ENCODE measurements around the gene SORCS3. TPM values are rescaled to one million over a fixed set of nuclear protein-coding genes. Genes with fewer than 3 reads are reported as not detected.

Gene SORCS3
- total RNA-seq, 1 donor from 2014 or later: 3.6 TPM

GRCh38 chr10:104807581-104808310 lies 166.7 kb downstream of the SORCS3 start:
- DNase-seq (ENCODE audit: low spot score) (no peak), ATAC-seq (no peak)
- intact Hi-C loops (cut with DNase I): no loop called here

DNA sequence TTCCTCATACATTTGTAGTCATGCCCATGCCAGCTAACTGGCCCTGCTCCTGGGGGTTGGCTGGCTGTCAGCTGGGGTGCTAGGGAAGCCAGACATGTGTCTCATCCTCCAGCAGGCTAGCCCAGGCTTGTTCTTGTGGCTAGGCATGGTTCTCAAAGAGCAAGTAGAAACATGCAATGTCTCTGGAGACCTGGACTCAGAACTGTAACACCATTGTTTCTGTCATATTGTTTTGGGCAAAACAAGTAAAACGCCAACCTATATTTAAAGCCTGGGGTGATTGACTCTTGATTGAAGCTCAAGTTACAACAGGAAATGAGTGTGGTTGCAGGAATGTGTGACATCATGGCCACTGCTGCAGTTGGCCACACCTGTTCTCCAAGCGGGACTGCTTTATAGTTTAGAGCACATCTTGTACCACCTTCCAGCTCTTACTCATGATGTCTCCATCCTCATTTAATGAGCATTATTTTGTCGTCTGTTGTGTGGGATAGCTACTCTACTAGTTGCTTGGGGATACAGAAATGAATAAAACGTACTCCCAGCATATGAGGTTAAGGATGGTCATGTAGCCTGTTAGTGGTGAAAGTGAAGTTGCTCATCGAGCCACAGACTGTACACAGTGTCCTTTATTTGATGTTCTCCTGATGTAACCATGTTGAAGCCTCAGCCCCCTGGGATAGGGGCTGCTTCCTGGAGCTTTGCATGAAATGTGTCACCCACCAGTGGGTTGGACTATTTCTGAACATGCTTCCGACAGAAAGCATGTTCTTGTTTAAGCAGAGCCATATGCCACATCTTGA lies 168.4 kb downstream of the SORCS3 start:
- no peak for ATAC-seq
- no peak for DNase-seq (ENCODE audit: low spot score)
- intact Hi-C loops (cut with DNase I): no loop called here

DNA sequence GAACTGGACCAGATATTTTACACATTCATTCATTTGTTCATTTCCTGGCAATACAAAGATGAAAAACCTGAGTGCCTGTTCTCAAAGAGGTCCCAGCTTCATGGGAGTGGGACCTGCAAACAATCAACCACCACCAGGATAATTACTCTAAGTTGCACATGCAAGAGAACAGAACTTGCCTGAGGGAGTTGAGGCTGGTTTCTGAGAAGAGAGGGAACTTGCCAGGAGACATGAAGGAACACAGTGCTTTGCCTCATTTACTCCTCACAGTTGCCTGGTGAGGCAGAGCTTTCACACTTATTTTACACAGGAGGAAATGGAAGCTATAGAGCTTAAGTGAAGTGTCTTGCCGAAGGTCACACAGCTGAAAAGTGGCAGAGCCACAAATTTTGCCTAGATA lies 170.1 kb downstream of the SORCS3 start:
- ATAC-seq: no peak
- intact Hi-C loops (cut with DNase I): no loop called here
- no peak for DNase-seq (ENCODE audit: low spot score)

- intact Hi-C loops (cut with DNase I): no loop called here
- DNase-seq (ENCODE audit: low spot score) (no peak), ATAC-seq (no peak)
Measured at GRCh38 chr10:104816501-104816900, 175.4 kb downstream of the SORCS3 start.

DNA sequence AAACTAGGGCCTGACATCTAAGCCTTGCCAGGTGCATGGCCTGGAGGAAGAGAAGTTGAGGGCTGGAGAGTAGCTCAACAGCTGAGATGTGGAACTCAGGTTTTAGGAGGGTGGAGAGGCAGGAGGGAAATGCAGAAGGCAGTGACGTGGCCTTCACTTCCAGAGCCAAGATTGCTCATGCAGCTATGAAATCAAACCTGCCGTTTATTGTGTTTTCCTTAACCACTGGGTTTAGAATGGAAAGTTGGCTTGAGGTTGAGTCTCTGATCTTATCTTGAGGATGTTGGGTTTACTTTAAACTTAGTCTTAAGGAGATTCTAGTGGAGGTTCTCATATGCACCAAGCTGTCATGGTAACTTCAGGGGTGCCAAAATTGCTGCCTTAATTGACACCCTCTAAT lies 178.6 kb downstream of the SORCS3 start:
- DNase-seq (ENCODE audit: low spot score): no peak
- intact Hi-C loops (cut with DNase I): no loop called here
- no peak for ATAC-seq

GRCh38 chr10:104822088-104822487 lies 181.0 kb downstream of the SORCS3 start:
- intact Hi-C loops (cut with DNase I): no loop called here
- no peak for DNase-seq (ENCODE audit: low spot score)
- ATAC-seq: no peak

- ATAC-seq (no peak), DNase-seq (ENCODE audit: low spot score) (no peak)
- intact Hi-C loops (cut with DNase I): no loop called here
Measured at GRCh38 chr10:104824380-104825006, 183.4 kb downstream of the SORCS3 start.

- DNase-seq (ENCODE audit: low spot score): no peak
- intact Hi-C loops (cut with DNase I): no loop called here
Measured at GRCh38 chr10:104831272-104831671, 190.2 kb downstream of the SORCS3 start.

DNA sequence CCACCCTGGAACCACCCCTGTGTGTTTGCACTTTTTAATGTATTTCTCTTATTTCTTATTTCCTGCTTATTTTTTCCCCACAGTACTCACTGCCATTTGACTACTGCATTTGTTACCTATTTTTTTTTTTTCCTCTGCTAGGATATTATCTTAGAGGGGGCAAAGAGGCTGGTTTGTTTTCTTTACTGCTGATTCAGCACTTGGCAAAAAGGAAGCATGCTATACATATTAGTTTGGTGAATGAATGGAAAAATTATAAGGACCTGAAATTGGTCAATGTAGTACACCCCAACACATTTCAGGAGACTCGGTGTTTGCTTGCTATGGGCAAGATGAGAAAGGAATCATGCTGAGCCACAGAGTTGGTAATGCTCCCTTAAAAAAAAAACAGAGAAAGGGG lies 193.5 kb downstream of the SORCS3 start:
- DNase-seq (ENCODE audit: low spot score): no peak
- intact Hi-C loops (cut with DNase I): no loop called here
- no peak for ATAC-seq

More at GRCh38 chr10:104831272-104831671, 190.2 kb downstream of the SORCS3 start:
- no peak for ATAC-seq

DNA sequence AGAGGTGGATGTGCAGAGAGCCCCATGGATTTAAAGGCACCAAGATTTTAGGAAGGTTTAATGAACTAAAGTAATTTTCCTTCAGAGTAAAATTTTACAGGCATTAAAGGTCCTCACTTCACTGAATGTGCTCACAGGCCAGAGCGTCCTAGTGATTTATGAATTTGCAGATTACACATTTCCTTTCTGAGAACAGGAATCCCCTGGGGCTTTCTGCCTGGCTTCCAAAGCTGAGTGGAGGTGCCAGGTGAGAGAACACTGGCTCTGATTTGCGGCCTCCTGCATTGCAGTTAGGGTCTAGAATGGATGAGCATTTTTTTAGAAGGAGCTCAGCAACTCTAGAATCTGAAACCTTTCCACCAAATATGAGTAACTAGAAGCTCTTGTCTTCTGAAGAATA lies 194.3 kb downstream of the SORCS3 start:
- intact Hi-C loops (cut with DNase I): no loop called here
- DNase-seq (ENCODE audit: low spot score): no peak
- ATAC-seq: no peak

GRCh38 chr10:104842704-104843103 lies 201.6 kb downstream of the SORCS3 start:
- intact Hi-C loops (cut with DNase I): no loop called here
- DNase-seq (ENCODE audit: low spot score): no peak
- ATAC-seq: no peak

DNA sequence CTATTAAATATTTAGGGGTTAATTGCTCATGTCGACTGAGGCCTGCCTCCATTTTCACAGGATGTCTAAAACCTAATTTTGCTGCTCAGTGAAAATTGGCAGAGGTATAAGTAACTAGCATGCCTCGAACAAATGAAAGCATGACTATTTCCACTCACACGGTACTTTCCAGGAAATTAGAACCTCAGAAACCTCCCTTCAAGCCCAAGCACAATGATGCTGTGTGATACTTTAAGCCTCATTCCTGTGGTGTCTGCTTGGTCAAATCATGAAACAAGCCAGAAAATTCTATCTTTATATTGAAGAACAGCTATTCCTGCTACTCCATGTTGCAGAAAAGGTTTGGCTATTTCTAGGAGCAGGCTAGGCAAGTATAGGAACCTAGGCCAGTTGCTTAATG lies 203.0 kb downstream of the SORCS3 start:
- no peak for DNase-seq (ENCODE audit: low spot score)
- ATAC-seq: no peak
- intact Hi-C loops (cut with DNase I): no loop called here

DNA sequence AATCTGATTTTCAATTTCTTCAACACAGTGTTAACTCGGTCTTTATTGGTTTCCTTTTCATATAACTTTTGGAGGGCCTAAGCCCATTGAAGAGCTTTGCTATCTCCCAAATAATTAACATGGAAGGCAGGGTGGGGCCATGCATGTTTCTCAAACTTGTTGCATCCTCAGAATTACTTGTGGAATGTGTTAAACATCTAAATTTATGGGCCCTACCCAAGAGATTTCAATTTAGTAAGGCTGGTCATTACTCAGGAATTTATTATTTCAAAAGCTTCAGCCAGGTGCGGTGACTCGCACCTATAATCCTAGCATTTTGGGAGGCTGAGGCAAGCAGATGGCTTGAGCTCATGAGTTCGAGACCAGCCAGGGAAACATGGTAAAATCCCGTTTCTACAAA lies 208.9 kb downstream of the SORCS3 start:
- DNase-seq (ENCODE audit: low spot score): no peak
- ATAC-seq: no peak
- intact Hi-C loops (cut with DNase I): no loop called here

DNA sequence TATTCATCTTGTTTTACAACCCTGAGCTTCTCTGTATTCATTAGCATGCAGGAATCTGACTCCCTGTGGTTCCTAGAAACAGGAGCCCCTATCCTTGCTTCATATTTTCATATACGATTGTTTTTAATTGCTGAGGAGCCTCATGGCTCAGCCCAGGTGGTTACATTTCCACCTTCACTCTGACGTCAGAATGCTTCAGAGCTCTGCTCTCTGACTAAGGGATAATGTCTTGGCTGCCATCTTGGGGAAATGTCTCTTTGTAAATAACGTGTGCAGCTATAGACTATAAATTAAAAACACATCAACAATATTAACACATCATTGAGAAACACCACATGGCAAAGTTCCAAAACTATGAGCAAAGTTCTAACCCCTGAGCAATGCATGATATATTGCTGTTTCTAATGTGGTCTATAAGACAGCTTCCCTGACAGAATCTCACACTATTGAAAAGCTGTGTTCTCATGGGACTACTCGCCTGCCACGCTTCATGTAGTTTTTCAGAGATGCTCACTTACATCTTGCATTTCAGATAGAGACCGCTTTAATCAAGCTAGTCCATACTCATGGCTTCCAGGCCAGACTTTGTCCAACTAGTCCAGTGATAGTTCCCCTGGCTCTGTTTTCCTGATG lies 227.0 kb downstream of the SORCS3 start:
- no peak for DNase-seq (ENCODE audit: low spot score)
- intact Hi-C loops (cut with DNase I): no loop called here
- no peak for ATAC-seq

GRCh38 chr10:104872691-104873090 lies 231.6 kb downstream of the SORCS3 start:
- no peak for ATAC-seq
- intact Hi-C loops (cut with DNase I): no loop called here

GRCh38 chr10:104873161-104873560 lies 232.1 kb downstream of the SORCS3 start:
- intact Hi-C loops (cut with DNase I): no loop called here
- ATAC-seq (no peak), DNase-seq (ENCODE audit: low spot score) (no peak)

More at GRCh38 chr10:104872691-104873090, 231.6 kb downstream of the SORCS3 start:
- DNase-seq (ENCODE audit: low spot score): no peak

GRCh38 chr10:104875561-104875960 lies 234.5 kb downstream of the SORCS3 start:
- DNase-seq (ENCODE audit: low spot score) (no peak), ATAC-seq (no peak)

DNA sequence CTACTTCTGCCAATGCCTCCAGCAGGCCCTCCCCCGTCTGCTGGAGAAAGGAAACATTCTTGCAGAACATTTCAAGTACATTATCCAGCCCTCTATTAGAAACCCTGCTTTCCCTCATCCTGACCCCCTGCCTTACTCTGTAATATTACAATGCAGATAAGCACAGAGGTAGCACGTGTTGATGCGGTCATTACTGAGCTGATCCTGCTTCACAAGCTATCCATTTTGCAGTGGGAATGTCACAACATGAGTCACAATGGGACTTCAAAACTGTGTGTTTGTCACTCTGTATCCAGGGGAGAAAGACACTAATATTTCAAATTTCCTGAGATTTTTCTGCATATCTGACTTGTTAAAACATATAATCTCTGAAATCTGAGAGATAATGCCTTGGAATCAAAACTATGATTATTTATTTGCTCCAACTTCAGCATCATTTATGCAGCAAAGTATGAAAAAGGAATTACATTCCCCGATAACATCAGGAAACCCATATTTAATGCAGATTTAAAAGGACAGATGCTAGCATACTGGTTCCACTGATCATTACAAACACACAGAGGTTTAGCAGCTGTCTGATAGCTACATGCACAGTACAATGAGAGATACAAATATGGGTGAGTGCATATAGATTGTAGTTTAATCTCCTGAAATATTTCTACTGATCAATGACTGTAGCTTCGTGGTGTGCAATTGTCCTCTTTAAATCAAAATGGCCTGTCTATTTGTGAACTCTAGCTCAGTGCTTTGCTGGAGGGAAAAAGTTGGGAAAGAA lies 239.7 kb downstream of the SORCS3 start:
- intact Hi-C loops (cut with DNase I): no loop called here

More at GRCh38 chr10:104875561-104875960, 234.5 kb downstream of the SORCS3 start:
- intact Hi-C loops (cut with DNase I): no loop called here

DNA sequence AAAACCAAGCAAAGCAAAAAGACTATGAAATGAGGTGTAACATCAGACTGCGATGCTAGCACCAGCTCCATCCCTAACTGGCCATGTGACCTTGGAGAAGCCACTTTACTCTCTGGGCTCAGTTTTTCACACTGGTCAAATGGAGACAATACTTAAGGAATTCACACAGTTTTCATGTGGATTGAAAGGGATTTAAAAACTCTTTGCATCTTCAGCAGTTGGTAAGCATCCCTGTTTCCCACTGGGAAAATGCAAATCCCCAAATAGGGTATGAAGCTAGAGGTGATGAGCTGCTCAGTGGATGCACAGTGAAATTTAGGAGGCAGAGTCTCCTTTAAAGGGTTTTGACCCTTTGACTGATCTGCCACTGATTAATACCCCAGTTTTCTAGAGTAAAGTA lies 240.7 kb downstream of the SORCS3 start:
- no peak for ATAC-seq
- no peak for DNase-seq (ENCODE audit: low spot score)
- intact Hi-C loops (cut with DNase I): no loop called here

More for the DNA sequence above, 239.7 kb downstream of the SORCS3 start:
- DNase-seq (ENCODE audit: low spot score) (no peak), ATAC-seq (no peak)
